ENCODE data around the gene KCNAB1. TPM values are rescaled to one million over a fixed set of nuclear protein-coding genes. Genes with fewer than 3 reads are reported as not detected.

KCNAB1 gene
- total and polyA plus RNA-seq, 10 of the 15 experiments (the other 5 are each of a cell fraction or from before 2014, with no cell fraction given), result 0.11 to 0.69 (median 0.43) TPM; not detected in 6

DNA sequence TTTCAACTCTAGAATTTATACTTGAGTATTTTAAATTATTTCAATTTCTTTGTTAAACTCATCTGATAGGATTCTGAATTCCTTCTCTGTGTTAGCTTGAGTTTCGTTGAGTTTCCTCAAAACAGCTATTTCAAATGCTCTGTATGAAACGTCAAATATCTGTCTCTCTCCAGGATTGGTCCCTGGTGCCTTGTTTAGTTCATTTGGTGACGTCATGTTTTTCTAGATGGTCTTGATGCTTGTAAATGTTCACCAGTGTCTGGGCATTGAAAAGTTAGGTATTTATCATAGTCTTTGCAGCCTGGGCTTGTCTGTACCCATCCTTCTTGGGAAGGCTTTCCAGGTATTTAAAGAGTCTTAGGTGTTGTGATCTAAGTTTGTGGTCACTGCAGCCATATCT lies 151.1 kb downstream of the KCNAB1 start:
- ChIA-PET POLR2A (no interaction called here), CTCF (interaction anchor here (1.3 kb wide), 1 partner anchor 111 kb away, joined by 3 read pairs; no protein-coding TSS in a partner anchor), RAD21 (ENCODE audit: unreplicated experiment) (interaction anchor here (1.3 kb wide), 1 partner anchor 110 kb away, joined by 3 read pairs; no protein-coding TSS in a partner anchor), SMC1A (ENCODE audit: uncharacterized antibody, unreplicated experiment) (no interaction called here)
- Histone ChIP-seq H3K36me3 (ENCODE audit: control insufficient read depth in 2 of 2, insufficient read depth in 2 of 2, low read length in 1 of 2) (no peaks in the 10 kb centered on the region), H3K27ac (ENCODE audit: control insufficient read depth, insufficient read depth) (no peak overlapping the region), H2AFZ (ENCODE audit: control insufficient read depth, low read depth, low read length) (no peak overlapping the region), H3K9ac (ENCODE audit: control insufficient read depth, insufficient read depth, low read length) (no peak overlapping the region), H3K9me3 (replicated peaks; ENCODE audit: control insufficient read depth, insufficient read depth, low read length) (no peaks in the 10 kb centered on the region), H4K20me1 (ENCODE audit: control insufficient read depth, insufficient read depth) (no peaks in the 10 kb centered on the region), H3K4me2 (ENCODE audit: control insufficient read depth, insufficient read depth) (no peak overlapping the region), H3K4me1 (ENCODE audit: control insufficient read depth, insufficient read depth, low read length) (no peaks in the 10 kb centered on the region), H3K79me2 (ENCODE audit: control insufficient read depth, insufficient read depth, low read length) (no peaks in the 10 kb centered on the region), H3K27me3 (replicated peaks in 1 of 2; ENCODE audit: control insufficient read depth in 2 of 2, insufficient read depth in 2 of 2, low read length in 1 of 2) (no peaks in the 10 kb centered on the region), H3K4me3 (no peak overlapping the region)
- DNase-seq (ENCODE audit: low read depth, low spot score) (no peak), ATAC-seq (no peak), FAIRE-seq (no peak)
- intact Hi-C loops (cut with micrococcal nuclease; ENCODE audit: unreplicated experiment) (no loop called here), in situ Hi-C loops (cut with MboI) (no loop called here)
- TF ChIP-seq YBX1 (IDR thresholded peaks at IDR 0.05) (no peak), NRF1 (conservative IDR thresholded peaks at IDR 0.05; ENCODE audit: low read depth, low read length) (no peak), NFYB (IDR thresholded peaks at IDR 0.05; ENCODE audit: insufficient read depth, low read depth, low read length) (no peak), BCL11A (IDR thresholded peaks at IDR 0.05; ENCODE audit: low read depth, low read length) (no peak), CHD2 (IDR thresholded peaks at IDR 0.05; ENCODE audit: borderline replicate concordance, low read depth, low read length) (no peak), HCFC1 (IDR thresholded peaks at IDR 0.05; ENCODE audit: low read length) (no peak), RB1 (IDR thresholded peaks at IDR 0.05; ENCODE audit: borderline replicate concordance) (no peak), RAD21 (IDR thresholded peaks at IDR 0.05; ENCODE audit: insufficient read depth, low read depth, low read length) (no peak), SMAD1 (IDR thresholded peaks at IDR 0.05; ENCODE audit: low read depth, partially characterized antibody) (no peak), MTA2 (IDR thresholded peaks at IDR 0.05; ENCODE audit: low read depth) (no peak), SUPT20H (IDR thresholded peaks at IDR 0.05; ENCODE audit: borderline replicate concordance, control insufficient read depth, low read depth, low read length) (no peak), ZNF274 (IDR thresholded peaks at IDR 0.05; ENCODE audit: insufficient read depth, insufficient read length) (no peak), NFXL1 (IDR thresholded peaks at IDR 0.05; ENCODE audit: borderline replicate concordance) (no peak), CEBPB (IDR thresholded peaks at IDR 0.05; ENCODE audit: borderline replicate concordance in 1 of 2, low read depth in 2 of 2, low read length in 2 of 2) (no peak), ZNF24 (IDR thresholded peaks at IDR 0.05) (no peak), KDM1A (IDR thresholded peaks at IDR 0.05; ENCODE audit: borderline replicate concordance) (no peak), EGR1 (IDR thresholded peaks at IDR 0.05; ENCODE audit: borderline replicate concordance in 1 of 2, low read depth in 2 of 2, low read length in 2 of 2) (no peak), IKZF1 (conservative IDR thresholded peaks at IDR 0.05) (no peak)
- TF ChIP-seq, protein P1, sequence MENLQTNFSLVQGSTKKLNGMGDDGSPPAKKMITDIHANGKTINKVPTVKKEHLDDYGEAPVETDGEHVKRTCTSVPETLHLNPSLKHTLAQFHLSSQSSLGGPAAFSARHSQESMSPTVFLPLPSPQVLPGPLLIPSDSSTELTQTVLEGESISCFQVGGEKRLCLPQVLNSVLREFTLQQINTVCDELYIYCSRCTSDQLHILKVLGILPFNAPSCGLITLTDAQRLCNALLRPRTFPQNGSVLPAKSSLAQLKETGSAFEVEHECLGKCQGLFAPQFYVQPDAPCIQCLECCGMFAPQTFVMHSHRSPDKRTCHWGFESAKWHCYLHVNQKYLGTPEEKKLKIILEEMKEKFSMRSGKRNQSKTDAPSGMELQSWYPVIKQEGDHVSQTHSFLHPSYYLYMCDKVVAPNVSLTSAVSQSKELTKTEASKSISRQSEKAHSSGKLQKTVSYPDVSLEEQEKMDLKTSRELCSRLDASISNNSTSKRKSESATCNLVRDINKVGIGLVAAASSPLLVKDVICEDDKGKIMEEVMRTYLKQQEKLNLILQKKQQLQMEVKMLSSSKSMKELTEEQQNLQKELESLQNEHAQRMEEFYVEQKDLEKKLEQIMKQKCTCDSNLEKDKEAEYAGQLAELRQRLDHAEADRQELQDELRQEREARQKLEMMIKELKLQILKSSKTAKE (IDR thresholded peaks at IDR 0.05; ENCODE audit: low read depth, poor library complexity, severe bottlenecking), result no peak
- WGBS (ENCODE audit: insufficient coverage, insufficient replicate concordance, low lambda C conversion rate, missing lambda C conversion rate), result 27% methylated on average over 3 of the region's 3 CpGs
- no TSS peak for BruUV-seq (replicated peaks)
